ENCODE results near the gene BOK.
"Not testable (repeated sequence)": the region's sequence is repeated elsewhere in the genome, so short reads cannot be mapped to it uniquely, and the experiment has no call there.

The BOK gene

DNA sequence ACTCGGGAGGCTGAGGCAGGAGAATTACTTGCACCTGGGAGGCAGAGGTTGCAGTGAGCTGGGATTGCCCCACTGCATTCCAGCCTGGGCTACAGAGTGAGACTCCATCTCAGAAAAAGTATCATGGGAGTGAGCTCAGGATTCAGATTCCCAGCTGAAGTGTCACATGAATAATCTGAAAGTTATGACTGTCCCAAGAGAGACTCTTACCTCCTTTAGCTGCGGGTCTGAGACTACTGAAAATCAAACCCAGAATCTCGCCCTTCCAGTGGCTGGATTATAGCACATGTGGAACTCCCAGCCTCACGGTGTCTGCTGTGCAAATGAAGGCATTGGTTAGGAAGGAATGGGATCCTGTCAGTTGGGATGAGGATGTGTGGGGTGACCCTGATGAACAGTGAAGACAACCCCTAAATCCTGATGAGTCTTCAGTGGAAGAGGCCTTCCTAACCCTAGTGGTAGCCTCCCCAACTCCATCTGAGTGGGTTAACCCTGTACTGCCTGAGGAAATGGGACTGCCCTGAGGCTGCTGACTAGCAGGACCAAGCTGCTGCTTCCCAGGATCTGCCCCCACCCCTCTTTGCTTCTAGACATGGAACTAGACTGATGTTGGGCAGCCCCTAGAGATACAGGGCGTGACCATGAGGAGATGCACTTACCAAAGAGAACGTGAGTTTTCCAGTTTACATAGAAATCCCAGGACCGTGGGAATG lies 16.5 kb downstream of the BOK start:
- DNase-seq, result no peak

DNA sequence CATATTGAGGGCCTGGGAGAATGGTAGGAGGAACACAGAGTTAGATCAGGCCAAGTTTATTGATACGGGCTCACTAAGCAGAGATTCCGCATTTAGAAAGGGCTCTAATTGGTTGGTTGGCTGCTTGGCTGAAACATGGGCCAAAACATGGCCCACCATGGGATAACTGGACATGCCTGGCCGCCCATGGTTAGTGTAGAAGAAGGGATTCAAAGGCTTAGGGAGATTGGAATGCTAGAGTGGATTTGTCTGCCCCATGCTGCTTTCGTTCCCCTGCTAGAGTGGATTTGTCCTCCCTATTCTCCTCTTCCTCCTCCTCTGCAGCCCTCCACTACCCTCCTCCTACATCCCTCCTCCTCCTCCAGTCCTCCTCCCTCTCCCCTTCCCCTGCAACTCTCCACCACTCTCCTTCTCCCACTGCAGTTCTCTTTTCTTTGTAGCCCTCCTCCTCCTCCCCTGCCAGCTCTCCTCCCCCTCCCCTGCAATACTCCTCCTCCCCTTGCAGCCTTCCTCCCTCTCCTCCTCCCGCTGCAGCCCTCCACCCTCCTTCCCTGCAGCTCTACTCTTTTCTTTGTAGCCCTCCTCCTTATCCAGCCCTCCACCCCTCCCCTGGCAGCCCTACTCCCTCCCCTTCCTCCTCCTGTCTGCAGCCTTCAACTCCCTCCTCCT lies 17.2 kb downstream of the BOK start:
- no peak for DNase-seq

DNA sequence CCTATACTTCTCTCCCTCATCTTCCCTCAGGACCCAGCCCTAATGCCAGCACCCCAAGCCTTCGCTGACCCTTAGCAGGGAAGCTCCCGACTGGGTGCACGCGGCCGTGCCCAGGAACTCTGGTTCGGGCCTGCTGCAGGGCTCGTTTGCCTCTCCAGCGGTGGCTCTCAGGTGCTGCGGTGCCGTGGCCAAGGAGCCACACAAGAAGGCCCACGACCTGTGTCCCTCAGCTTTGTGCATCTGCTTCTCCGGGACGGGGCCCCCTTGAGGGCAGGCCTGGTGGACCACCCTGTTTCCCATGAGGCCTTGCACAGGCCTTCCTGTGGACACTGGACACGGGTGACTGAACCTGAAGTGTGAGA lies 17.7 kb downstream of the BOK start:
- no peak for DNase-seq

DNA sequence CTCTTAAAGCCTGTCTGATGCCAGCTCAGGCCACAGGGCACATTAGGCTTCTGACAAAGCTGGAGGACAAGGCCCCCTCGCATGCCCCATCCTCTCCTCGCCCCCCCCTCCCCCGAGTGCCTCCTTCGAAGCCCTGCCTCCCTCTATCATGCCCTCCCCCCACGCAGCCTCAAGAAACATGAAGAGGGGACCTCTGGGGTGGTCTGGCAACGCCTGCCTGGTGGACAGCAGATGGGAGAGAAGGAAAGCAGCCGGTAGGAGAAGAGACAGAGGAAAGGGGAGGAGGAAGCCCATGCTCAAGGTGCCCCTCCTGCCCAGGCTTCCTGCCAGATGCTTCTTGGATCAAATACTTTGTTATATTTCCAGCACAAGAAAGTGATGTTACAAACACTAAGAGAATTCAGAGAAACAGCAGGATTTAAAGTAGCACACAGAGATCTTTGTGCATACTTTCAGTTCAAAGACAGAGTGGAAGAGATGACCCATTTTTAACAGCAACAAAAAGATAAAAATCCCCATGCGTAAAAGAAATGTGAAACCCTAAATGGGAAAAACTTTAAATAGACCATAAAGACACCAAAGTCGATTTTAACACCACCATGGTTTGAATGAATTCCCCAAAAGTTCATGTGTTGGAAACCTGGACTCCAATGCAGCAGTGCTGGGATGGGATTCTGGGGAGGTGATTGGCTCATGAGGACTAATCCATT lies 19.0 kb downstream of the BOK start:
- DNase-seq, result no peak

DNA sequence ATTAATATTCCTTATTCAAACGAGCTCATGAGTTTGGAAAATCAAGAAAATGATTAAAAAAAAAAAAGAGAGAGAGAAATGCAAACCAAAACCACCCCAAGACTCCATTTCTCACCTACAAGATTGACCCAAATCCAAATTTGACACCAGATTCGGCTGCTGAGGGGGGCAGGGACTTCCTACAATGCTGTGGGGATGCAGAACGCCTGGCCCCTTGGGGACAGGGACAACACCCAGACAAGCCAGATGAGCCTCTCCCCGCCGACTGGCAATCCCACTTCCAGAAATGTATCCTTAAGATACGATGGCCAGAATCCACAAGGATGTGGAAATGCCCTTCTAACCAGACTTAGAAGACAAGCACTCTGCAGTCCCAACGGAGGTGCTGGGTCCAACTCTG lies 20.7 kb downstream of the BOK start:
- no peak for DNase-seq

DNA sequence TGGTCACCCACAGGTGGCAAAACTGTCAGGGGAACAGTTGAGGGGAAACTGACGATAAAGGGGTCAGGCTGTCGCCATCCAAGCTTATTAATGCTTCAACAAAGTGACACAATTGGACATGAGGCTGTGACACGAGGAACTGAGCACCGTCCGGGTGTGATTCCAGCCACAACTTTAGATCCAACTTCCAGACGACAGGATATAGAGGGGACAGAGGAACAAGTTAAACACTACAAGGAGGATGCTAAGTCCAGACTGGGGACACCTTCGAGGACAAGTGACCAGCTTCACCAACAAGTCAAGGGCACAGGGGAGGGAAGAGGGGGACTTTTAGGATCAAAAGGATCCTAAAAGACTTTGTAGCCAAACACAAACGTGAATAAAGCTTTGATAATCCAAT lies 23.8 kb downstream of the BOK start:
- DNase-seq, result no peak

DNA sequence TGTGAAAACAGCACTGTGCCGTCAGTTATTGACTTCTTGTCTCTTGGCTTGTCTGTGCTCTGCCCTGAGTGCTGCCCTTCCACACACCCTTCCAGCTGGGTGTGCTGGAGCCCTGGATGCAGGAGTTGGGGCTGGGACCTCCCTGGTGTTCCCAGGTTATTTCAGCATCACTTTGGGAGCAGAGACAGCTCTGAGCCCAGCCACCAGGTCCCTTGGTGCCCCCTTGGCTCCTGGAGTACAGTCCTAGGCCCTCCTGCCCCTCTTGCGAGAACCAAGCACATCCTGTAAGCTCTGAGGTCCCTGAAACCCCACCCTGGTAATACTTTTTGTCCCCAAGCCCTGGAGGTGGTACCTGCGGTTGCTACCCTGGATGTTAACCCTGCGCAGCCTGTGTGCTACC lies 24.3 kb downstream of the BOK start:
- DNase-seq, result no peak

DNA sequence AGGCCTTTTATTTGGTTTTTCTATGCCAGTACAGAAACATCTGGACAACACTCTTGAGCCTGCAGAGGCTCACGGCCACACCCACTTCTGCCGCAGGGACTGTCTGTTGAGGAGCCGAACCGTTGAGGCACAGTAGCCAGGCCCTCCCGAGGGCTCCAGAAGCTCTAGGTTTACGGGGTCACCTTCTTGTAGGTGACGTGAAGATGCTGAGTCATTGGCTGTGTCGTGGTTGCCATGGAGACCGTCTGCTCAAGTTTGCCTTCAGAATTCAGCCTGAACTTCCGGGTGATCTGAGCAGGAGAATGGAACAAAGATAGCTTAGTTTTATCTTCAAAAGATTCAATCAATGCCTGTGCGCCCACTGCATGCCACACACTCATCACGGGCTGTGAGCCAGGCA lies 25.9 kb downstream of the BOK start:
- DNase-seq, result no peak

DNA sequence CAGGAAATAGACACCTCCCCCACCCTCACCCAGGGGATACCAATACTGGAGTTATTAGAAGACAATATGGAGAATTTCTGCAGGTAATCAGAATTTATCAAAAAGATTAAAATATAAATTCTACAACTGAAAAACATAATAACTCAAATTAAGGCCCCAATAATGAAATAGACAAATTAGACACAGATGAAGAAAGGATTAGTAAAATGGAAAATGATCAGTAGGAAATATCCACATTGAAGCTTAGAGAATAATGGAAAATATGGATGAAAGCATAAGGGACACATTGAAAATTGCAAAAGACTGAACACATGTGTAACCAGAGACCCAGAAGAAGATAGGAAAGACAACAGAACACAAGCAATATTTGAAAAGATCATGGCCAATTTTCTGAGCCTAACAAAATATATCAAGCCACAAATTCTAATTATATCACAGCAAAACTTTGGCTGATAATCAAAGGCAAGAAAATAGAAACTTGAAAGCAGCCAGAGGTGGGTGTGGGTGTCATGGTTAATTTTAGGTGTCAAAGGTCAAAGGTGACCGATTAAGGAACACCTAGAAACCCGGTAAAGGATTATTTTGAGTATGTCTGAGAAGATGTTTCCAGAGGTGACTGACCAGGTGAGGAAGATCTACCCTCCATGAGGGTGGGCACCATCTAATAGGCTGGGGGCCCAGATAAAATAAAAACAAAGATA lies 28.2 kb downstream of the BOK start:
- no peak for DNase-seq

DNA sequence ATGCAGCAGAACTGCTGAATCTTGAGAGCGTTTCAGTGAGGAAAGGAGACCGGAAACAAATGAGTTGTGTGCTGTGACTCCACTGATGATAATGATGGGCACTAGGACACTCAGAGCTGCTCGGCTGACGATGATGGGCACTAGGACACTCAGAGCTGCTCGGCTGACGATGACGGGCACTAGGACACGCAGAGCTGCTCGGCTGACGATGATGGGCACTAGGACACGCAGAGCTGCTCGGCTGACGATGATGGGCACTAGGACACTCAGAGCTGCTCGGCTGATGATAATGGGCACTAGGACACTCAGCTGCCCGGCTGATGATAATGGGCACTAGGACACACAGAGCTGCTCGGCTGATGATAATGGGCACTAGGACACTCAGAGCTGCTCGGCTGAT lies 31.3 kb downstream of the BOK start:
- DNase-seq, result not testable (repeated sequence)

DNA sequence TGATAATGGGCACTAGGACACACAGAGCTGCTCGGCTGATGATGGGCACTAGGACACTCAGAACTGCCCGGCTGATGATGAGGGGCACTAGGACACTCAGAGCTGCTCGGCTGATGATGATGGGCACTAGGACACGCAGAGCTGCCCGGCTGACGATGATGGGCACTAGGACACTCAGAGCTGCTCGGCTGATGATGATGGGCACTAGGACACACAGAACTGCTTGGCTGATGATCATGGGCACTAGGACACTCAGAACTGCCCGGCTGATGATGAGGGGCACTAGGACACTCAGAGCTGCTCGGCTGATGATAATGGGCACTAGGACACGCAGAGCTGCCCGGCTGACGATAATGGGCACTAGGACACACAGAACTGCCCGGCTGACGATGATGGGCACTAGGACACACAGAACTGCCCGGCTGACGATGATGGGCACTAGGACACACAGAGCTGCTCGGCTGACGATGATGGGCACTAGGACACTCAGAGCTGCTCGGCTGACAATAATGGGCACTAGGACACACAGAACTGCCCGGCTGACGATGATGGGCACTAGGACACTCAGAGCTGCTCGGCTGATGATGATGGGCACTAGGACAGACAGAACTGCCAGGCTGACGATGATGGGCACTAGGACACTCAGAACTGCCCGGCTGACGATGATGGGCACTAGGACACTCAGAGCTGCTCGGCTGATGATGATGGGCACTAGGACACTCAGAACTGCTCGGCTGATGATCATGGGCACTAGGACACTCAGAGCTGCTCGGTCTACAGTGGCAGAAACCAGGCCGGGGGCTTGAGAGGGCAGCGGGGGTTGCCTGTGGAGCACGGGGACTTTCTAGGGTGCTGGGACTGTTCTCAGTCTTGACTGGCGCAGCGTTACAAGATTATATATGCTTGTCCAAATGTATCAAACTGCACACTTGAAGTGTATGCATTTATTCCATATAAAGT lies 32.2 kb downstream of the BOK start:
- not testable (repeated sequence) for DNase-seq

DNA sequence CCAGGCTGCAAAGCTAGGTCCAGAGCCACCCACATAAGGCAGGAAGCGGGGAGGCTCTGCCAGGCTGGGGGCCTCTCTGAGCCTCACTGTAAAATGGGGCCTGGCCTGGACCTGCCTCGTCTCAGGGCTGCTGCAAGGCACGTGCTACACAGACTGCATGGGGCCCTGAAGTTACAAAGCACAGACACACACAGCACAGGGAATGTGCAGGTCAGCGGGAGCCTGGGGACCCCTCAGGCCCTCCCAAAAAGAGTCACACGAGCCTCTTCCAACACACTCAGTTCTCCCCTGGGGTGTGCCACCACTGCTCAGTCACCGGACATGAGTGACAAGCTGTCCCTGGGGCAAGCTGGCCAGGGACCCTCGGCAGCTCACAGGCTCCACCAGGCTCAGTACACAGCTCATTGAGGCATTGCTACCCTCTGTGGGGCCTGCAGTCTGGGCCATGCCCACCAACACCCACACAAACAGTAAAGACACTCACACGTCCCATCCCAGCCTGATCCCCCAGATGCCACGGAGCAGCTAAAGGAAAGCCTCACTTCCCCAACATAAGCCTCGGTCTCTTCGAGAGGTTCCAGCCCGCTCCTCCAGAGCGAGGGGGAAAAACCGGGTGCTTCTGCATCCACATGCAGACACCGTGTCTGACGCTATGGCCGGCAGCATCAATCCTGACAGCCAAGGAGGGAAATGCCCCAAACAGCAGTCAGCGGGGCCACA lies 33.7 kb downstream of the BOK start:
- DNase-seq, result no peak

DNA sequence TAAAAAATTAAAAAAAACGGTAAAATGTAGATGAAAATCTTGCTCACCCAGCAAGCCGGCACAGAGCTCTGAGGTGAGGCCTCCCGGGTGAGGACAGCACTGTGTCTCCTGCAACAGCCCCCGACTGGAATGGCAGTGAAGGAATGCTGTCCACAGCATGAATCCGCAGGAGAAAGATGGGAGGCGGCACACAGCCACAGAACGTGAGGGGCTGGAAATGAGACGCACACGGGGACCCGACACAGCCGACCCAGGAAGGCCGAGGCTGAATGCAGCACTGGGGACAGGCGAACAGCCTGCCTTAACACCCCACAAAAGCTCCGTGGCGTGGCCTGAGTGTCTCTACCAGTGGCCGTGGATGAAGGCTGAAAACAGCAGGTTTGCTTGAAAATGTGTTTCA lies 34.7 kb downstream of the BOK start:
- no peak for DNase-seq

DNA sequence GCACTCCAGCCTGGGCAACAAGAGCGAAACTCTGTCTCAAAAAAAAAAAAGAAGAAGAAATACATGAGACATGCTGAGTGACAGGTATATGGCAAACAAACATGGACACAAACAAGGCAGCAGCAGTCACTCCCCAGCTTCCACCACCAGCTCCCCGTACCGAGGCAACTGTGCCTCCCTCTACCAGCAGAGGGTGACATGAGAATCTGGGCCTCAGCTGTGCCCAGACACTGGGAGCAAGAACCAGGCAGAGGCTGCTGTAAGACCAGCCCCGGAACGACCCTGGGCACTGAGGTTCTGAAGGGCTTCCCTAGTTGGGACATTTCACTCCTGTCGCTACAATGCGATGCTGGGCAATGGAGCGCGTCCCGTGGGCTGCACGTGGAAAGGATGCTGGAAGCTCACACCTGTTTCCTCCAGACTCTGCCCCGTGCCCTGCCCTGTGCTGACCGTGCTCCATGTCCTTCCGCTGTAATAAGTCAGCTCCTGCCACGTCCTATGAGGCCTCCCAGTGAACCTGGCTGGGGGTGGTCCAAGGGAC lies 37.1 kb downstream of the BOK start:
- no peak for DNase-seq

DNA sequence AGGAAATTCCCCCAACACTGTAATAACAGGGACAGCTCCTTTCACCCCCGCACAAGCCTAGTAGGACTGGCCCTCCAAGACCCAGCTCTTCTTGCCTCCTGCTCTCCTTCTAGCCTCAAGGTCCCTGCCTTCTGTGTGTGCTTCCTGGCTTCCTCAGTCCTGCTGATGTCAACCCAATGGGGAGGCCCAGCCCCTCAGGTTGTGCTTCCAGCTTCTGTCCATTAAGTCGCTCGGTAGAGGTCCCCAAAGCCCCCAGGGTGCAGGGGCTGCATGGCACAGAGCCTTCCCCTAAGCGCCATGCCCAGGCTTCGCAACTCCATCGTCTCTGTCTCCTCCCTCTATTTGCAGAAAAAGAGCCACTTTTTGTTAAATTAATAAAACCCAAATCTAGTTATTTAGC lies 39.0 kb downstream of the BOK start:
- no peak for DNase-seq

DNA sequence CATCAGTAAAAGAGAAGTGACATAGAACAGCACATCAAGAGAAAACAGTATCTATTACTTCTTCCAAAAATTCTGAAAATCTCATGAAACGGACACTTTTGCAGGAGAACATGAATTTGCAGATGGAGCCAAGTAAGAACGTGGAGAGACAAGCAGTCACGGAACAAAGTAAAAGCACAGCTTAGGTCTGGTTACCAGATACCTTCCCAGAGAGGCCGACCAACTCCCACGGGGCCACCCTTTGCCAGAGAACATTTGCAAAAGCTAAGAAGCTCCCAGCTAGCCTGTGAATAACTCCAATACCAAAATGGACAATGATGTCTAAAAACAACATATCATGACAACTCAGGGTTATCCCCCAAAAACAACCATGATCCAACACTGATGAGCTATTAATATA lies 39.5 kb downstream of the BOK start:
- no peak for DNase-seq

DNA sequence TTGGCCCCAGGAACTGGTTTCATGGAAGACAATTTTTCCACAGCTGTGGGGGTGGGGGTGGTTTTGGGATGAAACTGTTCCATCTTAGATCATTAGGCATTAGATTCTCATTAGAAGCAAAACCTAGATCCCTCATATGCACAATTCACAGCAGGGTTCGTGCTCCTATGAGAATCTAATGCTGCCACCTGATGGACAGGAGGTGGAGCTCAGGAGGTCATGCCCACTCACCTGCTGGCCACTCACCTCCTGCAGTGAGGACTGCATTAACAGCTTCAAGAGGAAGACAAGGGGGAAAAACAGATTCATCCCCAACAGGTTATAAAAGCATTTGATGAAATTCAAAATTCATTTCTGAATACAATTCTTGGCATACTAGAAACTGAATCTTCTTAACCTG lies 39.9 kb downstream of the BOK start:
- DNase-seq, result no peak

DNA sequence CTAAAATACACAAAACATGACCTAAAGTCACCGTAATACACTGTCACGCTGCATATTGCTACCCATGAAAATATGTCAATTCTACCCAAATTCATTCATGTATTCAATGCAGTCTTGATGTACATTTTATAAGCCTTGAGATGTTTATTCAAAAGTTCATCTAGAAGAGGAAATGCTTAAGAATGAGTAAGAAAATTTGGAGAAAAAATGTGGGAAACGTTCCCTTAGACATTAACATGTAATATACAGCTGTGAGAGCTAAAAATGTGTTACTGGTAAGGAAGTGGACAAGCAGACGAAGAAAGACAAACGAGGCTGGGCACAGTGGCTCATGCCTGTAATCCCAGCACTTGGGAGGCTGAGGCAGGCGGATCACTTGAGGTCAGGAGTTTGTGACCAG lies 41.1 kb downstream of the BOK start:
- no peak for DNase-seq

DNA sequence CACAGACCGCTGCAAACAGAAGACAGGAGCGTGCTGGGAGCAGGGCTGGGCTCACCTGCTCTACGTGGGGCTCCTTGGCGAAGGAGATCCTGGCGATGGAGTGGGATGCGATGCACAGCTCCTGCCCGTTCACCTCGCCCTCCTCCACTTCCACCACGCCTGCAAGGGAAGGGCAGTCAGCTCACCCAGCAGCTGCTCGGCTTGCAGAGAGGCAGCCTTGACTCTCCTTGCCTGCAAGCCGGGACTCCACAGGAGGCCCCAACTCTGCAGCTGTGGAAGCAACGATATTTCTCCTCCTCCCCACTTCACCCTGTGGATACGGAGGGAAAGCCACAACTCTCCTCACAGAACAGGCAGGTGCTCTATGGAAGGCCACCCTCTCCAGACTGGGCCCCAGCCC lies 43.3 kb downstream of the BOK start:
- DNase-seq, result no peak

DNA sequence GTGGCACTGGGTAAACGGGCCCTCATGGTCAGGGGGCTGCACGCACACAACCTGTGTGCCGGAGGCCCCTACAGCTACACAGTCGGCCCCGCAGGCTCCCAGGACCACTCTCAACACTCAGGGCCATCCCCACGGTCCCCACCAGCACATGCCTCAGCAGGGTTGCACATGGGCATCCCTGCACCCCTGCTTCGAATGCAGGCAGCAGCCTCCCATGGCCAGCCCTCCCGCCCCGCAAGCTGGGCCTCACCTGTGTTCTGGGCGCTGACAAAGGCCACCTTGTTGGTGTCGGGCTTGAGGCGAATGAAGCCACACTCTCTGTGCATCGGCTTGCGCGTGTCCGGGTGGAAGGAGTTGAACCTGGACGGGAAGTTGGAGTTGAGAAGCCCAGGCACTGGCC lies 44.2 kb downstream of the BOK start:
- no peak for DNase-seq

DNA sequence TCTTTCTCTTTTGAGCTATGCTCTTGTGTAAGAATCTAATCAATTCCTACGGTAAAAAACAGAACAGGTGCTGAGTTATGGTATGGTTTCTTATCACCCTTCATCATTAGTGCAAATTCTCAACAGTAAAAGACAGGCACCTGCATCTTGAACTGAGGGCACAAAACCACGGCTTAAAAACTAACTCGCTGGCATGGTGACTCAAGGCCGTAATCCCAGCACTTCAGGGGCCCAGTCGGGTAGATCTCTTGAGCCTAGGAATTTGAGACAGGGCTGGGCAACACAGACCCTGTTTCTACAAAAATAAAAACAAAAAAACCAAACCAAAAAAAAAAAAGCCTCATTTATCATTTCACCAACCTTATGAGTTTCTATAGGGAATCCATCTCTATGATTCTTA lies 45.1 kb downstream of the BOK start:
- DNase-seq, result no peak

DNA sequence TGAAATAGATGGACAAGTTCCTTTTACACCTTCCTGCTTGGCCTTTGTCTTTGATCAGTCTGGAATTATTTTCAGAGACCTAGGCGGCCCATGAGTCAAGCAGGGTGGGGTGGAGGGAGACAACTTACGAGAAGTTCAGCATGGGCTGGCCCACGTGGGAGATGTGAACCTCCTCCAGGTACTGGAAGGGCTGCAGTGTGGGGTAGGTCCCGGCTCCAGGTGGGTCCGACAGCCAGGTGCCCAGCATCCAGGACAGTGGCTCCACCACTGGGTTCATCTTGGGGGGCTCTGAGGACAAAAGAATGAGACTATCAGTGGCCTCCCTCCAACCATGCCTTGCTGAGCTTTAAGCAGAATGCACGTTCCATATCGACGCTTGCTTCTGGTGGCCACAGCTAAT lies 47.6 kb downstream of the BOK start:
- DNase-seq, result no peak
